B cell (primary cell): Measurements from ENCODE around the gene SULT1C4. TPM values are rescaled to one million over a fixed set of nuclear protein-coding genes. Genes with fewer than 3 reads are reported as not detected.

Experiments used
- ATAC-seq: fragments of 200-7000 bp; cut with Tn5 transposase; one replicate; pipeline ENCODE4 v1.10.0; 2021; ENCODE audit warnings: low read depth, mild to moderate bottlenecking, moderate number of reproducible peaks, moderate library complexity
- CTCF ChIA-PET: fragments of 350-600 bp; sonication (Branson Sonifier 250); formaldehyde crosslinking; loops from one replicate; lab custom pipeline; 2021; ENCODE audit warnings: antibody characterized with exemption, inconsistent platforms; lab: Charles Lee
- POLR2A ChIA-PET: fragments of 350-600 bp; sonication (Branson Sonifier 250); formaldehyde crosslinking; loops from one replicate; lab custom pipeline; 2021; ENCODE audit warnings: antibody characterized with exemption; lab: Charles Lee
- DNase-seq: peaks from one replicate; pipeline ENCODE4 v3.0.0; 2013
- H2AFZ ChIP-seq: 2 replicates; pipeline ENCODE4 v1.6.1; 2012; ENCODE audit warnings: mild to moderate bottlenecking, low read depth, low read length; ENCODE audit not compliant: insufficient read depth, poor library complexity, severe bottlenecking
- H3K27ac ChIP-seq, 2 donors: 1 replicate in 1 of 2; 2 replicates in 1 of 2; pipeline ENCODE4 v1.5.1; 2012 to 2013; ENCODE audit warnings: low read length in 2 of 2, mild to moderate bottlenecking in 2 of 2, moderate library complexity in 1 of 2
- H3K27me3 ChIP-seq, 4 experiments: fragments of 200-600 bp in 1 of 4; sonication (generic) in 1 of 4; replicated peaks in 1 of 4; 1 replicate in 2 of 4; 2 replicates in 2 of 4; pipeline versions ENCODE4 v1.6.1 to v1.7.0; 2013 to 2016; ENCODE audit warnings: low read length in 3 of 4, mild to moderate bottlenecking in 2 of 4, mixed read lengths in 1 of 4, moderate library complexity in 1 of 4; ENCODE audit not compliant: insufficient read depth in 4 of 4, control insufficient read depth in 3 of 4; ENCODE audit errors: control extremely low read depth in 1 of 4
- H3K36me3 ChIP-seq, 2 experiments: replicated peaks in 1 of 2; 1 replicate in 1 of 2; 2 replicates in 1 of 2; pipeline versions ENCODE4 v1.6.1 to v1.7.1; 2013; ENCODE audit warnings: low read length in 1 of 2; ENCODE audit not compliant: insufficient read depth in 2 of 2, control insufficient read depth in 1 of 2; ENCODE audit errors: control extremely low read depth in 1 of 2, extremely low read depth in 1 of 2
- H3K4me1 ChIP-seq, 2 donors: fragments of 200-600 bp in 1 of 2; sonication (generic) in 1 of 2; 1 replicate in 1 of 2; 2 replicates in 1 of 2; pipeline versions ENCODE4 v1.5.1 to v1.6.1; 2013 to 2017; ENCODE audit warnings: low read length in 2 of 2; ENCODE audit not compliant: control insufficient read depth in 2 of 2, insufficient read depth in 2 of 2
- H3K4me2 ChIP-seq: replicated peaks from 2 replicates; pipeline ENCODE3; 2012; ENCODE audit warnings: mild to moderate bottlenecking, low read depth, low read length; ENCODE audit not compliant: poor library complexity, severe bottlenecking
- H3K4me3 ChIP-seq, 5 experiments: fragments of 200-600 bp in 1 of 5; sonication (generic) in 1 of 5; 1 replicate in 3 of 5; 2 replicates in 2 of 5; pipeline versions ENCODE4 v1.5.1 to v1.7.0; 2011 to 2016; ENCODE audit warnings: low read length in 4 of 5, mild to moderate bottlenecking in 4 of 5, low read depth in 2 of 5, control low read depth in 1 of 5, moderate library complexity in 1 of 5; ENCODE audit not compliant: insufficient read depth in 1 of 5; ENCODE audit errors: control extremely low read depth in 1 of 5, extremely low read depth in 1 of 5
- H3K79me2 ChIP-seq: fragments of 200-600 bp; sonication (generic); one replicate; pipeline ENCODE4 v1.6.0; 2016; ENCODE audit warnings: low read length; ENCODE audit not compliant: control insufficient read depth, insufficient read depth
- H3K9ac ChIP-seq: fragments of 200-600 bp; sonication (generic); 2 replicates; pipeline ENCODE4 v1.6.1; 2017; ENCODE audit warnings: mild to moderate bottlenecking, low read length, moderate library complexity
- H3K9me3 ChIP-seq, 3 donors: one replicate each; pipeline versions ENCODE4 v1.6.1 to v1.7.1; 2013; ENCODE audit warnings: low read length in 2 of 3; ENCODE audit not compliant: control insufficient read depth in 2 of 3, insufficient read depth in 1 of 3; ENCODE audit errors: control extremely low read depth in 1 of 3
- H4K20me1 ChIP-seq: 2 replicates; pipeline ENCODE4 v1.6.0; 2012; ENCODE audit warnings: mild to moderate bottlenecking, low read length; ENCODE audit not compliant: insufficient read depth, control insufficient read depth, poor library complexity, severe bottlenecking
- H3K27ac Mint-ChIP-seq: one replicate; pipeline ENCODE4 v1.8.0; 2021; ENCODE audit warnings: mixed read lengths
- H3K27me3 Mint-ChIP-seq: one replicate; pipeline ENCODE4 v1.8.0; 2021; ENCODE audit warnings: mixed read lengths
- H3K4me1 Mint-ChIP-seq: one replicate; pipeline ENCODE4 v1.8.0; 2021; ENCODE audit warnings: mixed read lengths
- H3K4me3 Mint-ChIP-seq: one replicate; pipeline ENCODE4 v1.8.0; 2021; ENCODE audit warnings: mixed read lengths
- H3K9me3 Mint-ChIP-seq: one replicate; pipeline ENCODE4 v1.8.0; 2022; ENCODE audit warnings: mixed read lengths; ENCODE audit not compliant: insufficient read depth
- EZH2 ChIP-seq: IDR thresholded peaks from 2 replicates; pipeline ENCODE4 v1.6.1; 2012; ENCODE audit warnings: borderline replicate concordance, low read depth, mild to moderate bottlenecking, moderate library complexity, low read length; ENCODE audit not compliant: insufficient read depth, poor library complexity, severe bottlenecking
- WGBS: methylation state at CpG from one replicate; pipeline ENCODE4 v1.1.5; 2013; ENCODE audit warnings: missing lambda C conversion rate; ENCODE audit not compliant: insufficient coverage; 5-methylcytosine and 5-hydroxymethylcytosine counted together
- intact Hi-C: fragments of 100-400 bp; cut with micrococcal nuclease; formaldehyde crosslinking; loops from one replicate; pipeline ENCODE4 v1.10.0; 2022
- polyA plus RNA-seq: library from polyadenylated mRNA; depleted of rRNA; stranded (reverse); fragments of >200 nt; gene quantifications from 2 replicates; pipeline ENCODE4 v1.2.3, GENCODE V29; 2012
- total RNA-seq, 2 donors: library from RNA; stranded (reverse); fragments of 120-200 nt in 1 of 2; gene quantifications; 1 replicate in 1 of 2; 2 replicates in 1 of 2; pipeline versions ENCODE4 v1.2.3 to v1.2.4, GENCODE V29; 2013 to 2022
- TF ChIP-seq, protein P1 (sequence below): fragments of 200-600 bp; IDR thresholded peaks from one replicate; pipeline ENCODE4 v1.8.0; 2022; ENCODE audit warnings: antibody characterized with exemption, mild to moderate bottlenecking

SULT1C4 gene
- total and polyA plus RNA-seq, 2 donors (not counting 1 experiment from before 2014, with no cell fraction given): not detected

DNA sequence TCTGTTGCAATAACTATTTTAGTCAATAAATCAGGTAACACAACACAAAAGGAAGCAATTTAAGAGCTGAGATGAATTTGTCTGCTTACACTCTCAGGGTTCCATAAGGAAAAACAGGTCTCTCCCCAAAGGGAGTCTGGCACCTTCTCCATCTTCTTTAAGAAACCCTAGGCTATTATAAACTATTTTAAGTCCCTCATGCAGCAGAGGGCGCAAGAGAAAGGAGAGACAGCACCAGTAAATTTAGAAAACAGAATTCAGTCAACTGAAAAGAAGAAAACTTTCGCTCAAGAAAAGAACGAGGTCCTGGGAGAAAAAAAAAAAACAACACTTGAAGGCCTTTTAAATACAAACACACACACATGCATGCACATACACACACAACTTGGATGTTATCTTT is 19.1 kb downstream of the SULT1C4 start:
- peaks cover 17% of the 10 kb centered on the region for H3K9me3 Mint-ChIP-seq
- intact Hi-C loops: no loop called here
- Histone ChIP-seq H3K4me1 (no peaks in the 10 kb centered on the region), H3K27ac (no peak overlapping the region), H3K9me3 (peaks cover 2 to 41% (median 35%) of the 10 kb centered on the region in 3 donors), H3K27me3 (no peaks in the 10 kb centered on the region), H3K36me3 (no peaks in the 10 kb centered on the region), H3K4me3 (no peak overlapping the region), H3K4me2 (no peak overlapping the region), H4K20me1 (no peaks in the 10 kb centered on the region), H2AFZ (no peak overlapping the region), H3K9ac (no peak overlapping the region), H3K79me2 (no peaks in the 10 kb centered on the region)
- H3K27ac Mint-ChIP-seq: no peak overlapping the region
- H3K4me3 Mint-ChIP-seq: no peak overlapping the region
- no peaks in the 10 kb centered on the region for H3K4me1 Mint-ChIP-seq
- TF ChIP-seq EZH2: no peak
- TF ChIP-seq, protein P1, sequence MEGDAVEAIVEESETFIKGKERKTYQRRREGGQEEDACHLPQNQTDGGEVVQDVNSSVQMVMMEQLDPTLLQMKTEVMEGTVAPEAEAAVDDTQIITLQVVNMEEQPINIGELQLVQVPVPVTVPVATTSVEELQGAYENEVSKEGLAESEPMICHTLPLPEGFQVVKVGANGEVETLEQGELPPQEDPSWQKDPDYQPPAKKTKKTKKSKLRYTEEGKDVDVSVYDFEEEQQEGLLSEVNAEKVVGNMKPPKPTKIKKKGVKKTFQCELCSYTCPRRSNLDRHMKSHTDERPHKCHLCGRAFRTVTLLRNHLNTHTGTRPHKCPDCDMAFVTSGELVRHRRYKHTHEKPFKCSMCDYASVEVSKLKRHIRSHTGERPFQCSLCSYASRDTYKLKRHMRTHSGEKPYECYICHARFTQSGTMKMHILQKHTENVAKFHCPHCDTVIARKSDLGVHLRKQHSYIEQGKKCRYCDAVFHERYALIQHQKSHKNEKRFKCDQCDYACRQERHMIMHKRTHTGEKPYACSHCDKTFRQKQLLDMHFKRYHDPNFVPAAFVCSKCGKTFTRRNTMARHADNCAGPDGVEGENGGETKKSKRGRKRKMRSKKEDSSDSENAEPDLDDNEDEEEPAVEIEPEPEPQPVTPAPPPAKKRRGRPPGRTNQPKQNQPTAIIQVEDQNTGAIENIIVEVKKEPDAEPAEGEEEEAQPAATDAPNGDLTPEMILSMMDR: no peak
- ATAC-seq: no peak
- DNase-seq: no peak
- WGBS: 88% methylated on average over 1 of the region's 3 CpGs
- ChIA-PET POLR2A (no interaction called here), CTCF (interaction anchor here (2.0 kb wide), 1 partner anchor 188 kb away, joined by 5 read pairs; no protein-coding TSS in a partner anchor)
- peaks cover 3% of the 10 kb centered on the region for H3K27me3 Mint-ChIP-seq

DNA sequence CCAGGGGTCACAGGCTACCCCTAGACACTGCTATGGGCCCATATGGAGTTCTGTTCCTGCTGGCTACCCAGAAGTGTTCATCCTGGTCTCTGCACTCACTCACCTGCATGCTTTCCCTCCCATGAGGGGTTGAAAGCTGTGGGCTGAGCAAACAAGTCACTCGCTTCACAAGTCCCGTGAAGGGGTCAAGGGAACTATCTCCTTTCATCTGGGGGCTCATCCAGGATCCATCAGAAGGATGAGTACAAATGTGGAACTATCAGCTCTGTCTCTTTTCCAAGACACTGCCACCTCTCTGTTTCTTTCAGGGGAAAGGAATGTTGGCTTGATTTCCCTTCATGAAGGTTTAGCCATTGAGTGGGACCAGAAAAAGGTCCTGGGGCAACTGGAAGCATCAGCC is 21.7 kb downstream of the SULT1C4 start:
- Histone ChIP-seq H4K20me1 (no peaks in the 10 kb centered on the region), H3K27ac (no peak overlapping the region), H3K36me3 (no peaks in the 10 kb centered on the region), H3K4me1 (no peaks in the 10 kb centered on the region), H3K9ac (no peak overlapping the region), H3K4me2 (no peak overlapping the region), H3K4me3 (no peak overlapping the region), H3K27me3 (no peaks in the 10 kb centered on the region), H2AFZ (no peak overlapping the region), H3K79me2 (no peaks in the 10 kb centered on the region), H3K9me3 (peaks cover 2 to 38% (median 25%) of the 10 kb centered on the region in 3 donors)
- no peak for TF ChIP-seq EZH2
- TF ChIP-seq, protein P1: no peak
- Mint-ChIP-seq H3K4me3 (no peak overlapping the region), H3K4me1 (no peaks in the 10 kb centered on the region), H3K9me3 (peaks cover 6% of the 10 kb centered on the region), H3K27ac (no peak overlapping the region), H3K27me3 (peaks cover 6% of the 10 kb centered on the region)
- 80% methylated on average over 2 of the region's 2 CpGs for WGBS
- ChIA-PET CTCF (interaction anchor here (0.6 to 1.4 kb wide), 2 partner anchors 33 to 185 kb away, joined by 3 to 4 read pairs; no protein-coding TSS in a partner anchor), POLR2A (no interaction called here)
- no peak for DNase-seq
- intact Hi-C loops: no loop called here
- no peak for ATAC-seq
